ENCODE results near the gene ARRB1. TPM values are rescaled to one million over a fixed set of nuclear protein-coding genes. Genes with fewer than 3 reads are reported as not detected.
"Not testable (repeated sequence)": the region's sequence is repeated elsewhere in the genome, so short reads cannot be mapped to it uniquely, and the experiment has no call there.

ARRB1 gene
- total RNA-seq, 1 donor from 2014 or later = 16.6 TPM

- Mint-ChIP-seq H3K27me3 (ENCODE audit: low read depth) (no peaks in the 10 kb centered on the region), H3K4me1 (ENCODE audit: low read depth) (peaks cover 44% of the 10 kb centered on the region), H3K27ac (ENCODE audit: unreplicated experiment) (no peak overlapping the region), H3K4me3 (ENCODE audit: unreplicated experiment) (no peak overlapping the region), H3K9me3 (ENCODE audit: low read depth) (no peaks in the 10 kb centered on the region), H3K36me3 (ENCODE audit: low read depth) (peaks cover 2% of the 10 kb centered on the region)
- no peak for DNase-seq (ENCODE audit: low spot score)
- TF ChIP-seq, protein P1, sequence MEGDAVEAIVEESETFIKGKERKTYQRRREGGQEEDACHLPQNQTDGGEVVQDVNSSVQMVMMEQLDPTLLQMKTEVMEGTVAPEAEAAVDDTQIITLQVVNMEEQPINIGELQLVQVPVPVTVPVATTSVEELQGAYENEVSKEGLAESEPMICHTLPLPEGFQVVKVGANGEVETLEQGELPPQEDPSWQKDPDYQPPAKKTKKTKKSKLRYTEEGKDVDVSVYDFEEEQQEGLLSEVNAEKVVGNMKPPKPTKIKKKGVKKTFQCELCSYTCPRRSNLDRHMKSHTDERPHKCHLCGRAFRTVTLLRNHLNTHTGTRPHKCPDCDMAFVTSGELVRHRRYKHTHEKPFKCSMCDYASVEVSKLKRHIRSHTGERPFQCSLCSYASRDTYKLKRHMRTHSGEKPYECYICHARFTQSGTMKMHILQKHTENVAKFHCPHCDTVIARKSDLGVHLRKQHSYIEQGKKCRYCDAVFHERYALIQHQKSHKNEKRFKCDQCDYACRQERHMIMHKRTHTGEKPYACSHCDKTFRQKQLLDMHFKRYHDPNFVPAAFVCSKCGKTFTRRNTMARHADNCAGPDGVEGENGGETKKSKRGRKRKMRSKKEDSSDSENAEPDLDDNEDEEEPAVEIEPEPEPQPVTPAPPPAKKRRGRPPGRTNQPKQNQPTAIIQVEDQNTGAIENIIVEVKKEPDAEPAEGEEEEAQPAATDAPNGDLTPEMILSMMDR (IDR thresholded peaks at IDR 0.05) = no peak
Measured at GRCh38 chr11:75333807-75334140, 17.7 kb downstream of the ARRB1 start.

DNA sequence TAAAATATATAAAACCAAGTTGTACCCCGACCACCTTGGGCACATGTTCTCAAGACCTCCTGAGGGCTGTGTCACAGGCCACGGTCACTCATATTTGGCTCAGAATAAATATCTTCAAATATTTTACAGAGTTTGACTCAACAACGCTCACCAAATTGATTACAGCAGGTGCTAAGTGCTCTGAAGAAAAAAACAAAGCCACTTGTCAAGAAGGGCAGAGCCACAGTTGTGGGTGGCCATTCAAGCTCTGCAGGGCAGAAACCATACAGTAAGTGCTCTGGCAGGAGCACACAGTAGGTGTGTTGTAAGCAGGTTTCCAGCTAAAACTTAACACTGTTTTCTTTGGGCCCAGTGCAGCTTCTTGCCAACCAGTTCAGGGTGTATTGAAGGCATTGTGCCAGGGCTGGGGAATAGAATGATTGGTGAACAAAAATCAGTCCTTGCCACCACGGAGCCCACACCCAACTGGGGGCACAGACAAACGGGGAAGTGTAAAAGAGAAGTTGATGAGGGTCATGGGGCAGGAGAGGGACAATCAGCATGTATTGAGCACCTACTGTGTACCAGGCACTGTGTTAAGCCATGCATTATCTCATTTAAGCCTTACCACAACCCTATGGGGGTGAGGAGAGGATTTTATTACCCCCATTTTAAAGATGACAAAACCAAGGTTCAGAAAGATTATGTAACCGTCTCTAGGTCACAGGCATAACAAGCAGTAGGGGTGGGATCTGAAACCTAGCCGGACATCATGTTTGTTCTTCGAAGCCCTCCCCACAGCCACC lies 18.2 kb downstream of the ARRB1 start:
- DNase-seq (ENCODE audit: low spot score) = no peak
- Mint-ChIP-seq H3K9me3 (ENCODE audit: low read depth) (no peaks in the 10 kb centered on the region), H3K27ac (ENCODE audit: unreplicated experiment) (no peak overlapping the region), H3K36me3 (ENCODE audit: low read depth) (peaks cover 2% of the 10 kb centered on the region), H3K27me3 (ENCODE audit: low read depth) (no peaks in the 10 kb centered on the region), H3K4me3 (ENCODE audit: unreplicated experiment) (no peak overlapping the region), H3K4me1 (ENCODE audit: low read depth) (peaks cover 44% of the 10 kb centered on the region)
- TF ChIP-seq, protein P1 (IDR thresholded peaks at IDR 0.05) = no peak

- DNase-seq (ENCODE audit: low spot score); H3K27me3 Mint-ChIP-seq (ENCODE audit: low read depth); H3K36me3 Mint-ChIP-seq (ENCODE audit: low read depth); H3K4me3 Mint-ChIP-seq (ENCODE audit: unreplicated experiment); H3K27ac Mint-ChIP-seq (ENCODE audit: unreplicated experiment); H3K9me3 Mint-ChIP-seq (ENCODE audit: low read depth): not testable (repeated sequence)
- peaks cover 35% of the 10 kb centered on the region for H3K4me1 Mint-ChIP-seq (ENCODE audit: low read depth)
Measured at GRCh38 chr11:75331761-75332160, 19.7 kb downstream of the ARRB1 start.

- not testable (repeated sequence) for H3K4me3 Mint-ChIP-seq (ENCODE audit: unreplicated experiment); H3K27ac Mint-ChIP-seq (ENCODE audit: unreplicated experiment); H3K36me3 Mint-ChIP-seq (ENCODE audit: low read depth); H3K27me3 Mint-ChIP-seq (ENCODE audit: low read depth); DNase-seq (ENCODE audit: low spot score); H3K9me3 Mint-ChIP-seq (ENCODE audit: low read depth)
- peaks cover 36% of the 10 kb centered on the region for H3K4me1 Mint-ChIP-seq (ENCODE audit: low read depth)
Measured at GRCh38 chr11:75331304-75331703, 20.2 kb downstream of the ARRB1 start.

DNA sequence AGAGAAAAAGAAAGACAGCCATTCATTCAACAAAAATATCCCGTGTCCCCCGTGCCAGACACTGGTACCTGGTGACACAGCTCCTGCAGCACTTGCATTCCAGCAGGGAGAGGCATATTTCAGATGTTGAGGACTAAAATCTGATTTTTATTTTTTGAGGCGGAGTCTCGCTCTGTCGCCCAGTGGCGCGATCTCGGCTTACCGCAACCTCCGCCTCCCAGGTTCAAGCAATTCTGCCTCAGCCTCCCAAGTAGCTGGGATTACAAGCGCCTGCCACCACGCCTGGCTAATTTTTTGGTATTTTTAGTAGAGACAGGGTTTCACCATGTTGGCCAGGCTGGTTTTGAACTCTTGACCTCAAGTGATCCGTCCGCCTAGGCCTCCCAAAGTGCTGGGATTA lies 20.6 kb downstream of the ARRB1 start:
- not testable (repeated sequence) for H3K27me3 Mint-ChIP-seq (ENCODE audit: low read depth); H3K9me3 Mint-ChIP-seq (ENCODE audit: low read depth); H3K27ac Mint-ChIP-seq (ENCODE audit: unreplicated experiment); H3K36me3 Mint-ChIP-seq (ENCODE audit: low read depth); H3K4me3 Mint-ChIP-seq (ENCODE audit: unreplicated experiment); DNase-seq (ENCODE audit: low spot score)
- H3K4me1 Mint-ChIP-seq (ENCODE audit: low read depth) = peaks cover 40% of the 10 kb centered on the region

- Mint-ChIP-seq H3K9me3 (ENCODE audit: low read depth) (no peaks in the 10 kb centered on the region), H3K27me3 (ENCODE audit: low read depth) (no peaks in the 10 kb centered on the region), H3K27ac (ENCODE audit: unreplicated experiment) (no peak overlapping the region), H3K36me3 (ENCODE audit: low read depth) (peaks cover 2% of the 10 kb centered on the region), H3K4me3 (ENCODE audit: unreplicated experiment) (no peak overlapping the region), H3K4me1 (ENCODE audit: low read depth) (peaks cover 45% of the 10 kb centered on the region)
- DNase-seq (ENCODE audit: low spot score) = no peak
- TF ChIP-seq, protein P1 (IDR thresholded peaks at IDR 0.05) = no peak
Measured at GRCh38 chr11:75330291-75330690, 21.2 kb downstream of the ARRB1 start.
